Fibroblast of lung (primary cell): Measurements from ENCODE around the gene TRAPPC5. TPM values are rescaled to one million over a fixed set of nuclear protein-coding genes. Genes with fewer than 3 reads are reported as not detected.

ENCODE experiments used
- DNase-seq, 2 donors: peaks; one replicate each; pipeline versions ENCODE4 v3.0.0 to v3.0.0-alpha.2; 2010; ENCODE audit warnings: low read depth in 2 of 2
- H2AFZ ChIP-seq: 2 replicates; pipeline ENCODE4 v1.5.1; 2012; ENCODE audit warnings: low read length, control low read depth, inconsistent platforms
- H3K27ac ChIP-seq: 2 replicates; pipeline ENCODE4 v1.5.1; 2011; ENCODE audit warnings: low read length, control low read depth; ENCODE audit not compliant: insufficient read depth
- H3K27me3 ChIP-seq: 2 replicates; pipeline ENCODE4 v1.5.1; 2011; ENCODE audit warnings: mild to moderate bottlenecking, low read length; ENCODE audit not compliant: control insufficient read depth, insufficient read depth
- H3K36me3 ChIP-seq: 2 replicates; pipeline ENCODE4 v1.5.1; 2011; ENCODE audit warnings: low read length; ENCODE audit not compliant: control insufficient read depth, insufficient read depth
- H3K4me1 ChIP-seq: 2 replicates; pipeline ENCODE4 v1.5.1; 2011; ENCODE audit warnings: low read length; ENCODE audit not compliant: control insufficient read depth, insufficient read depth; ENCODE audit errors: extremely low read depth
- H3K4me2 ChIP-seq: 2 replicates; pipeline ENCODE4 v1.5.1; 2011; ENCODE audit warnings: low read length, control low read depth; ENCODE audit not compliant: insufficient read depth; ENCODE audit errors: extremely low read depth
- H3K4me3 ChIP-seq, 4 experiments: fragments of 200-600 bp in 1 of 4; sonication (generic) in 1 of 4; replicated peaks in 1 of 4; 2 replicates each; pipeline ENCODE4 v1.5.1; 2011 to 2016; ENCODE audit warnings: low read length in 4 of 4, low read depth in 3 of 4, mild to moderate bottlenecking in 3 of 4, control low read depth in 2 of 4, inconsistent platforms in 1 of 4, mixed read lengths in 1 of 4; ENCODE audit not compliant: insufficient read depth in 1 of 4; ENCODE audit errors: control extremely low read depth in 1 of 4
- H3K79me2 ChIP-seq: 2 replicates; pipeline ENCODE4 v1.5.1; 2012; ENCODE audit warnings: mild to moderate bottlenecking, low read length, inconsistent platforms; ENCODE audit not compliant: control insufficient read depth, insufficient read depth
- H3K9ac ChIP-seq: 2 replicates; pipeline ENCODE4 v1.5.1; 2011; ENCODE audit warnings: mild to moderate bottlenecking, low read length, control low read depth; ENCODE audit not compliant: insufficient read depth
- H3K9me3 ChIP-seq: 2 replicates; pipeline ENCODE4 v1.5.1; 2012; ENCODE audit warnings: low read depth, low read length; ENCODE audit not compliant: control insufficient read depth, insufficient read depth
- H4K20me1 ChIP-seq: 2 replicates; pipeline ENCODE4 v1.5.1; 2011; ENCODE audit warnings: low read length; ENCODE audit not compliant: control insufficient read depth, insufficient read depth; ENCODE audit errors: extremely low read depth
- EZH2 ChIP-seq: IDR thresholded peaks from 2 replicates; pipeline ENCODE4 v1.5.1; 2012; ENCODE audit warnings: low read length, control low read depth, mild to moderate bottlenecking; ENCODE audit errors: missing control alignments
- polyA plus RNA-seq, 2 donors: library from polyadenylated mRNA; depleted of rRNA in 1 of 2; stranded (reverse) in 1 of 2; unstranded in 1 of 2; fragments of >200 nt; gene quantifications; 2 replicates each; pipeline ENCODE4 v1.2.1, GENCODE V29; 2011 to 2012; ENCODE audit warnings: missing spikeins in 1 of 2
- total RNA-seq: library from RNA; depleted of rRNA; stranded (reverse); fragments of >200 nt; gene quantifications from 2 replicates; pipeline ENCODE4 v1.2.1, GENCODE V29; 2014
- TF ChIP-seq, protein P1 (sequence below), 2 donors: IDR thresholded peaks in 1 of 2; conservative IDR thresholded peaks in 1 of 2; 1 replicate in 1 of 2; 2 replicates in 1 of 2; pipeline ENCODE4 v1.5.1; 2011 to 2012; ENCODE audit warnings: low read length in 2 of 2, control low read depth in 1 of 2, inconsistent platforms in 1 of 2, low read depth in 1 of 2, mild to moderate bottlenecking in 1 of 2

TRAPPC5 gene
- total and polyA plus RNA-seq, 2 donors (not counting 1 experiment from before 2014, with no cell fraction given): 19.4 to 103 TPM

DNA sequence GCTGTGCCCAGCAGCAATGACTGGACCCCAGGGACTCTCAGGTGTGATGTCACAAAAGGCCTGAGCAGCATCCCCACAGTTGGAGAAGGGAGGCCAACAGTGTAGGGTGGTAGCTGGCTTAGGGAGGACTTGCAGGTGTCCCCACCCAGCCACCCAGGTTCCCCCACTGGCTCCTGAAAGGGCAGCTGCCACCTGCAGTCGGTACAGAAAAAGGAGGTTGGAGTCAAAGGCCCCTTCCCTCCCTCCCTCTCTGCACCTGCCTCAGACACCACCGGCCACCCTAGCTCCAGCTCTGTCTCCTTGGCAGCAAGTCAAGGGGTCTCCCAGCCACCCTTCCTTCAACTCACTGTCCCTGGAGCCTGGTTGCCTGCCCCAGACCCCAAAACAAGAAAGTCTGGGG lies 46.9 kb upstream of the TRAPPC5 start, which contains the start of gene PCP2:
PCP2 (minus strand) TSS at position 22 of the 400 bp plus-strand sequence. CDS start 262 bp downstream, outside the sequence.
- DNase-seq: no peak
- peaks cover 19% of the 10 kb centered on the region for H3K79me2 ChIP-seq
- no peak within 1 kb of the TSS for H3K27ac ChIP-seq
- no peak within 1 kb of the TSS for H3K4me3 ChIP-seq
- TF ChIP-seq, protein P1, sequence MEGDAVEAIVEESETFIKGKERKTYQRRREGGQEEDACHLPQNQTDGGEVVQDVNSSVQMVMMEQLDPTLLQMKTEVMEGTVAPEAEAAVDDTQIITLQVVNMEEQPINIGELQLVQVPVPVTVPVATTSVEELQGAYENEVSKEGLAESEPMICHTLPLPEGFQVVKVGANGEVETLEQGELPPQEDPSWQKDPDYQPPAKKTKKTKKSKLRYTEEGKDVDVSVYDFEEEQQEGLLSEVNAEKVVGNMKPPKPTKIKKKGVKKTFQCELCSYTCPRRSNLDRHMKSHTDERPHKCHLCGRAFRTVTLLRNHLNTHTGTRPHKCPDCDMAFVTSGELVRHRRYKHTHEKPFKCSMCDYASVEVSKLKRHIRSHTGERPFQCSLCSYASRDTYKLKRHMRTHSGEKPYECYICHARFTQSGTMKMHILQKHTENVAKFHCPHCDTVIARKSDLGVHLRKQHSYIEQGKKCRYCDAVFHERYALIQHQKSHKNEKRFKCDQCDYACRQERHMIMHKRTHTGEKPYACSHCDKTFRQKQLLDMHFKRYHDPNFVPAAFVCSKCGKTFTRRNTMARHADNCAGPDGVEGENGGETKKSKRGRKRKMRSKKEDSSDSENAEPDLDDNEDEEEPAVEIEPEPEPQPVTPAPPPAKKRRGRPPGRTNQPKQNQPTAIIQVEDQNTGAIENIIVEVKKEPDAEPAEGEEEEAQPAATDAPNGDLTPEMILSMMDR (conservative IDR thresholded peaks at IDR 0.05 in 1 of 2, IDR thresholded peaks at IDR 0.05 in 1 of 2; ENCODE audit: low read depth in 1 of 2, low read length in 2 of 2): no peak
- TF ChIP-seq EZH2: no peak
- no peak within 1 kb of the TSS for H3K9ac ChIP-seq
- no peak within 1 kb of the TSS for H2AFZ ChIP-seq
- H3K4me1 ChIP-seq: peaks cover 5% of the 10 kb centered on the region
- no peak within 1 kb of the TSS for H3K4me2 ChIP-seq
- H3K27me3 ChIP-seq: peaks cover 8% of the 10 kb centered on the region
- H3K36me3 ChIP-seq: no peaks in the 10 kb centered on the region
- H4K20me1 ChIP-seq: no peaks in the 10 kb centered on the region
- H3K9me3 ChIP-seq: no peaks in the 10 kb centered on the region

DNA sequence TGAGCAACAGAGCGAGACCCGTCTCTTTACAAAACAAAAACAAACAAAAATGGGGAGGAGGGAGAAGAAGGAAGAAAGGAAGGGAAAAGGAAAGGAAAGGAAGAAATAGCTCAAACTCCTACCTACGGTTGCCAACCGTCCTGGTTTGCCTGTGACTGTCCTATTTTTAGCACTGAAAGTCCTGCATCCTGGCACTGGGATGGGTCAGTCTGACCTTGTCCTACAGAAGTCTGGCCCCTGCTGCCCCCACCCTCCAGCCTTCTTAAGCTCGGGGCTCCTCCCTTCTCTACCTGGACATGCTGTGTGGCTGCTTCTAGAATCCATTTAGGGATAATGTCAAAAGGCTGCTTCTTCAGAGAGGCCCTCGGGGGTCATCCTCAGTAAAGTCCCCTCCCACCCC lies 45.0 kb upstream of the TRAPPC5 start:
- H3K4me2 ChIP-seq: no peak overlapping the region
- TF ChIP-seq, protein P1 (conservative IDR thresholded peaks at IDR 0.05 in 1 of 2, IDR thresholded peaks at IDR 0.05 in 1 of 2; ENCODE audit: low read depth in 1 of 2, low read length in 2 of 2): no peak
- no peak for TF ChIP-seq EZH2
- no peaks in the 10 kb centered on the region for H3K9me3 ChIP-seq
- H3K4me1 ChIP-seq: peaks cover under 1% of the 10 kb centered on the region
- H3K36me3 ChIP-seq: no peaks in the 10 kb centered on the region
- peaks cover 8% of the 10 kb centered on the region for H3K27me3 ChIP-seq
- no peak for DNase-seq
- H2AFZ ChIP-seq: no peak overlapping the region
- peaks cover 2% of the 10 kb centered on the region for H3K79me2 ChIP-seq
- H3K27ac ChIP-seq: no peak overlapping the region
- no peaks in the 10 kb centered on the region for H4K20me1 ChIP-seq
- H3K9ac ChIP-seq: no peak overlapping the region
- no peak overlapping the region for H3K4me3 ChIP-seq

DNA sequence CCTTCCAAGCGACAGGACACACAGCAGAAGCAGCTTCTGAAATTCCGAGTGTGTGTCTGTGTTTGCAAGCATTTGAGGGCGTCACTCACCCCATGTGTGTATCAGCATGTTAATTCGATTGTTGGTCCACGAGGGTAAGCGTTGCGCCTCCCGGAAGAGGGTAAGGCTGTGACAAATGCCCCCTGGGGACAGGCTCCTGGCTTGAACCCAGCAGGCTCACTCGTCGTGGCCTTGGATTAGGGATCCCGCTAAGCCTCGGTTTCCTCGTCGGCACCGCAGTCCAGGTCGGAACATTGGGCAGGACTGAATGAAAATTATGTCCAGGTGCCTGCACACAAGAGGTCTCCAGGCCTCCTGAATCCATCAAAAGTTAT lies 44.3 kb upstream of the TRAPPC5 start:
- DNase-seq: no peak
- peak; percentile 60 for TF ChIP-seq EZH2
- TF ChIP-seq, protein P1 (conservative IDR thresholded peaks at IDR 0.05 in 1 of 2, IDR thresholded peaks at IDR 0.05 in 1 of 2; ENCODE audit: low read depth in 1 of 2, low read length in 2 of 2): no peak
- H3K4me1 ChIP-seq: no peaks in the 10 kb centered on the region
- H3K4me2 ChIP-seq: no peak overlapping the region
- H2AFZ ChIP-seq: no peak overlapping the region
- H3K4me3 ChIP-seq: peak overlapping the region in 1 of 4 experiments; percentile 27
- no peak overlapping the region for H3K27ac ChIP-seq
- H3K9me3 ChIP-seq: no peaks in the 10 kb centered on the region
- H3K27me3 ChIP-seq: peaks cover 8% of the 10 kb centered on the region
- no peak overlapping the region for H3K9ac ChIP-seq
- H3K79me2 ChIP-seq: no peaks in the 10 kb centered on the region
- no peaks in the 10 kb centered on the region for H3K36me3 ChIP-seq
- no peaks in the 10 kb centered on the region for H4K20me1 ChIP-seq
